OCI-M2 (cell line): ENCODE measurements around the gene CTAGE15.
"Not testable (repeated sequence)": the region's sequence is repeated elsewhere in the genome, so short reads cannot be mapped to it uniquely, and the experiment has no call there.

Experiments used
- DNase-seq: peaks from one replicate; lab custom pipeline; 2025; ENCODE audit not compliant: unreplicated experiment; lab: John Stamatoyannopoulos, UW

Gene CTAGE15

DNA sequence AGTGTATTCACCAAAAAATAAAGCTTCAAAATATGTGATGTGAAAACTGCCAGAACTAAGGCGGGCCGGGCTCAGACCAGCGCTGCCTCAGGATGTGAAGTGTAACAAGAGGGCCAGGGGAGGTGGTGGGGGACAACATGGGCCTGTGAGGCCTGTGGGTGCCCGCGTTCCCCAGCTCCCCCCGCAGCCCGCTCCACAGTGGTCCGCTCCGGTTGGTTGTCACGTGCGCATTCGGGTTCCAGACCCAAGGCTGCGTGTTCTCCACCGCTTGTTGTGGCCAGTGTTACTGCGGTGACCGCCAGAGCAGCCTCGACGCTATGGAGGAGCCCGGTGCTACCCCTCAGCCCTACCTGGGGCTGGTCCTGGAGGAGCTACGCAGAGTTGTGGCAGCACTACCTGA lies at the start of gene CTAGE15:
Gene CTAGE15 (plus strand): TSS at position 301 of the 400 bp plus-strand sequence. CDS start 17 bp downstream, at position 318.
- DNase-seq = not testable (repeated sequence)

DNA sequence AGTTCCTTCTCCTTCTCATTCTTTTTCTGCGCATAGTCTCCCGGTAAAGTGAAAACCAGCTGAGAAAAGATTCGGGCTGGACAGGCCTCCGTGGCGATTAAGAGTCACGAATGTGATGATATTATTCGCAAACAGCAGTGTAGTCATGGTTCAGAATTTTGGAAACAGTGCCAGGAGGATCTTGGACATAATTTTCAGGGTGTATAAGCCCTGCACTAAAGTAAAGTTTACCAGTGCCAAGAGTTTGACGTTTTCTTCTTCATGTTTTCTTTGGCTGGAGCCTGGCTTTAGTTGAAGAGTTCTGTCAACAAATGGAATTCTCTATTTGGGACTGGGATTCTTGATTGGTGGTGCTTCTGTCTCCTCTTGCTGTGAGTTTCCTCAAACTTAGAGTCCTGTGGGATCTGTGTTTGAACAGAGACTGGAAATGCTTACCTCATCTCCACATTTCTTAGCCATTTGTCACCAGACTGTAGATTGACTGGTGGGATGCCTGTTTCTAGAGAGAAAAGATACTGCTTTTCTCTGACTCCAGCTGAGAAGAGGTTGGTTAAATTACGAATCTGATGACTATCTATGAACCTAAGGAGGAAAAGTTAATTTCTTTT lies 49.2 kb upstream of the CTAGE15 start:
- DNase-seq = not testable (repeated sequence)

DNA sequence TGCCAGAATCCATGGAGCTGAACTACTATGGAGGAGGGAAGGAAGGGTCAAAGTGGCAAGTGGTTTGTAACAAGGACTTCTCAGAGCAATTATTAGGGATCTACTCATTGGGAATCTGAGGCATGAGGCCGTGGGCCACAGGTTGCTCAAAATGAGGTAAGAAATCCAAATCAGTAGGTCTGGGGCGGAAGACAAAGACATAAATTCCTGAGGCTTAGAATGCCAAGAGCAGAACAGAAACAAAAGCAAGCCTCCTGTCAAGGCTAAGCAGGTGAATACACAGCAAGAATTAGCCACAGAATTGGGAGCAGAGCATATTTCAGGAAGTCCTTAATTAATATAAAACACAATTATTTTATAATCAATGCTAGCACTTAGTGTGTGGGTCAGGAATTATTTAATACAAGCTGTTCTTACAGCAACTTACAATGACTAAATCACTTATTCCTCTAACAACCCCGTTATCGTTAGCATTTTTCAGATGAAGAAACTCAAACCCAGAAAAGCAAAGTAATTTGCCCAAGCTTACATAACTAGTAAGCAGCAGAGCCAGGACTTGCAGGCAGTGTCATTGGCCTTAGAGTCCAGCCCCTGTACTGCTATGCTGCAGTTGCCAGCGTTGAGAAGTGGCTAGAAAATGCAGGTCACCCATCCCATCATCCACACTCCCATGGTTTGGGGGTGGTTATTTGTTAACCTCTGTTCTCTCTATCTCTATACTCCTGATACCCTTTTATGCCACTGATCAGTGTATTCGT lies 40.3 kb upstream of the CTAGE15 start:
- DNase-seq = not testable (repeated sequence)

- not testable (repeated sequence) for DNase-seq
Measured at GRCh38 chr7:143531932-143532331, 39.7 kb upstream of the CTAGE15 start.

GRCh38 chr7:143533213-143533839 lies 38.3 kb upstream of the CTAGE15 start:
- DNase-seq = not testable (repeated sequence)

- DNase-seq = not testable (repeated sequence)
Measured at GRCh38 chr7:143536443-143536842, 35.2 kb upstream of the CTAGE15 start.

GRCh38 chr7:143543288-143544038 lies 28.1 kb upstream of the CTAGE15 start:
- DNase-seq = not testable (repeated sequence)

DNA sequence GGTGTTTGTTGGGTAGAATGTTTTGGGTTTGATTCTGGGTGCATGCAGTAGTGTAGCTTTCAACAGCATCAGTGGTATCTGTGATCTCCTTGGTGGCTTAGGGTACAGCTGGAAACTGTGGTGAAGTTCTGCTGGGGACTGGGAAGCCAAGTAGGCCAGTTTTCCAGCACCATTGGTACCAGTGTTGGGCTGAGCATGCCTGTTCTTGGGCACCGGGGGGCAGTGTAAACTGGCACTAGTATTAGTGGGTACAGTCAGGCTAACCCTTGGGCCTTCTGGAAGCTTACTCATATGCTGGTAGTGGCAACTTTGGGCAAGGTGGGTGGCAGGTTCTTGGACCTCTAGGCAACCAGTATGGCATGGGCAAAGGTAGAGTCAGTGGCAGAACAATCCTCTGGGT lies 15.6 kb upstream of the CTAGE15 start:
- not testable (repeated sequence) for DNase-seq

GRCh38 chr7:143563306-143563705 lies 8.3 kb upstream of the CTAGE15 start:
- not testable (repeated sequence) for DNase-seq

DNA sequence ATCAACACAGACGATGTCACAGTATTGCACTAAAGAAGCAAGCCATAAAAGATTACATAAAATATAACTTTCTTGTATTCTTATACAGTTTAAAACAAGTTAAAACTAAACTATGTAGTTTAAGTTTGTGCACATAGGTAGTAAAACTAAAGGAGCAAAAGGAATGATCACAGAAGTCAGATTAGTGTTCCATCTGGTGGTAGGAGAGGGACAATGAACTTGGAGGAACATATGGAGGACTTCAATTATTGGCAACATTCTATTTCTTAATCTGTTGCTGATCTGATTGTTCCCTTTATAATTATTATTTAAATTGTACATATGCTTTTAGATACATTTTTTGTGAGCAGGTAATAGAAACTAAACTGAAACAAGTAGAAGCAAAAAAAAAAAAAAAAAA lies 5.6 kb upstream of the CTAGE15 start:
- DNase-seq = not testable (repeated sequence)

- DNase-seq = not testable (repeated sequence)
Measured at GRCh38 chr7:143588183-143588582, 16.6 kb downstream of the CTAGE15 start.

DNA sequence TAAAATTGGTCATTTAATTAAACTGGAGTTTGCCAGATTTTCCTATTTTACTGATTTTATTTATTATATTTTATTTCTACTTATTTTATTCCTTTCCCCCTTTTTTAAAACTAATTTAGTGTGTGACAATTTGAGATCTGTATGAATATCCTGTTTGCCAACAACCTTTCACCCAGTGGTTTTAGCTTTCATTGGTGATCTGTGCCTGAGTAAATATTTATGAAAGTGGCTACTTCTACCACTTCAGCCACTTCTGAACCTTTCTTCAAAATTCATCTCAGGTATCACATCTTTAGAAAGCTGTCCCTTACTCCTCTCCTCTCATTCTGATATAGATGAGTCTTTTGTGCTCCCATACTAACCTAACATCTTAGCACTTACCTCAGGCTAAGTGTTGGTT lies 18.3 kb downstream of the CTAGE15 start:
- not testable (repeated sequence) for DNase-seq

DNA sequence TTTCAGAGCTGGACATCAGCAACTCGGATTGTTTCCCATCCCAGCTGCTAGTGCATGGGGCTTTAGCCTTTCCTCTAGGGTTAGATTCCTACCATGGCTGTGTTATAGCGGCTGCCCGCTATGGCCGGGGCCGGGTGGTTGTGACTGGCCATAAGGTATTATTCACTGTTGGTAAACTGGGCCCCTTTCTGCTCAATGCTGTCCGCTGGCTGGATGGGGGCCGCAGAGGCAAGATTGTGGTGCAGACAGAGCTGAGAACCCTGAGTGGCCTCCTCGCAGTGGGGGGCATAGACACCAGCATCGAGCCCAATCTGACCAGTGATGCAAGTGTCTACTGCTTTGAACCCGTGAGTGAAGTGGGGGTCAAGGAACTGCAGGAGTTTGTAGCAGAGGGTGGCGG lies 26.5 kb downstream of the CTAGE15 start:
- not testable (repeated sequence) for DNase-seq

GRCh38 chr7:143603549-143603948 lies 31.9 kb downstream of the CTAGE15 start:
- not testable (repeated sequence) for DNase-seq

- not testable (repeated sequence) for DNase-seq
Measured at GRCh38 chr7:143606088-143606487, 34.5 kb downstream of the CTAGE15 start.

DNA sequence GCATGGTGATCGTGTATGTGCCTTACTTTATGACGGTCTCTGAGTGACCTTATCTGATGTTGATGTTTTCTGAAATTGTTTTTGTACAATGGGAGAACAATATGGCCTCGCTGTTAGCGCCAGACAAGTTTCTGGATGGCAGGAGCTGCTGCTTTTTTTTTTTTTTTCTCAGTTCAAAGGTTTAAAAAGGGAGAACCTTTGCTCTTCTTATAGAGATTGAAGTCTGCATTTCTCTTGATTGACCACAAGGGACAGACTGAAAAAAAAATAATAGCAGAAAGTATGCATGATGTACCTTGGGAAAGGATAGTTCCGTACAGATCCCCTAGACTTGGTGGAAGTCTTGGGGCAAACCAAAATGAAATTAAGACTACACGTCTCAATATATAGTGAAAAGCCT lies 43.9 kb downstream of the CTAGE15 start:
- DNase-seq = not testable (repeated sequence)

- DNase-seq = not testable (repeated sequence)
Measured at GRCh38 chr7:143617204-143617603, 45.6 kb downstream of the CTAGE15 start.

- DNase-seq = not testable (repeated sequence)
Measured at GRCh38 chr7:143620058-143620457, 48.5 kb downstream of the CTAGE15 start.

DNA sequence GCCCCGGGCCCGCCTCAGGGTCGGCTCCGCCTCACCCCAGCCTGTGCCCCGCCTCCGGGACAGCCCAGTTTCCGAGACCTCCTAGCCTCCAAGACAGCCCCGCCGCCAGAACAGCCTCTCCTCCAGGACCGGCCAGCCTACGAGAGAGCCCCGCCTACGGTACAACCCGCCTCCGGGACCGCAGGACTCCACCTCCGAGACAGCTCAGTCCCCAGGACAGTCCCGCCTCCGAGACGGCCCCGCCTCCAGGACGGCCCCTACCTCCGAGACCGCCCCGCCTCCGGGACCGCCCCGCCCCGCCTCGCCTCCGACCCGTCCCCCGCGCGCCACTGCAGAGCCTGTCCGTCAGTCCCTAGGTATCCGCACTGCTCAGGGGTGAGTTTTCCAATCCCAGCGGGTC lies 49.0 kb downstream of the CTAGE15 start, which contains the start of gene TCAF2:
Gene TCAF2 (plus strand): TSS at position 329 of the 400 bp plus-strand sequence.
- not testable (repeated sequence) for DNase-seq

GRCh38 chr7:143621175-143621574 lies 49.6 kb downstream of the CTAGE15 start:
- DNase-seq = not testable (repeated sequence)

DNA sequence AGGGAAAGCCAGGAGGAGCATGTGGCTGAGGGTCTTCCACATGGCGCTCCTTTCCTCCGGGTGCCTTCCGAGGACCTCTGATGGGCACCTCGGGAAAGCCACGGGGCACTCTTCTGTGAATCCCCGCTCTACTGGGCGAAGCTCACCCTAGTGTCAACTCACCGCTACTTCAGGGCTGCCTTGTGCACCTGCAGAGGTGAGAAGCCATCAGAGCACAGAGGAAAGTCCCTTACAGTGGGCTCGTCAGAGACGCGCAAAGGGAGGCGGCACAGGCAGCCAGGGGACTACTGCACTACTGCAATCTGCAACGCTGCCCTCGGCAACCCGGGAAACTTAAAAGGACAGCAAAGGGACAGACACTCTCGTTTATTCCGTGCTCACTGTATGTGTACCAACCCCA lies 50.5 kb downstream of the CTAGE15 start:
- DNase-seq = not testable (repeated sequence)
